HG02852 (cell line): ENCODE results near the gene TOP3A.

Source experiments
- ATAC-seq: cut with Tn5 transposase; IDR thresholded peaks from one replicate; pipeline ENCODE4 v1.9.1; 2021; ENCODE audit warnings: mild to moderate bottlenecking, moderate library complexity; ENCODE audit not compliant: unreplicated experiment

Gene TOP3A

DNA sequence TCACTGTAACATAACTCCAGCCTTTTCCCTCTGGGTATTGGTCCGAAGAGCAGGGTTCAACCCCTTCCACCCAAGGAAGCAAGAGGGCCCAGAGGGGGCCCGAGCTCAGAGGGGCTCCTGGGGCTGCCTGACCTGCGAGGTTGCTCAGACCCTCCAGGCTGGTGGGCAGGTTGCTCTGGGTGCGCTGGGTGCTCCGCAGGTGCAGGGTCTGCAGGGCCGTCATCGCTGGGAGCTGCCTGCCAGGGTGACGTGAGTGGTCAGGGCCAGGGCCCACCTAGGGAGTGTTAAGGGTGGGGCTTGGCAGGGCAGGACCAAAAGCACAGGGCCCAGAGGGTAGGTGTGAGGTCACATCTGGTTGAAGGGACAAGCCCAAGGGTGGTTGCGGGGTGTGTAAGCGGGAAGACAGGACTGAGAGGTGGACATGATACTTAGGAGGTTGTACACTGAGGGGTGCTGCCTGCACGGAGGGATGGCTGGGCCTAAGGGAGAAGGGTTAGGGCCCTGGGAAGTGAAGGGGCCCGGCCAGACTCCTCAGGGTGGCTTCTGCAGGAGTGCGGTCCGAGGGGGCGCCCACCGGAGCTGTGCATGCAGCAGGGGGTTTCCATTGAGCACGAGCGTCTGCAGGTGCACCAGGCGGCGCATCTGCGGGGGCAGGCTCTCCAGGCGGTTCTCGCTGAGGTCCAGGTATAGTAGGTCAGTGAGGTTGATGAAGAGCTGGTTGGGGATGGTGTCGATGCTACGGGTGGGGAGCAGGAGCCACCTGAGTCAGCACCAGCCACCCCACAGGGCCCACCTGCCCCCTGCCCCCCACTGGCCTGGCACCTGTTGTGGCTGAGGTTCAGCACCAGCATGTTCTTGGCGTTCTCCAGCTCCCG lies 60.6 kb downstream of the TOP3A start:
- no peak for ATAC-seq

DNA sequence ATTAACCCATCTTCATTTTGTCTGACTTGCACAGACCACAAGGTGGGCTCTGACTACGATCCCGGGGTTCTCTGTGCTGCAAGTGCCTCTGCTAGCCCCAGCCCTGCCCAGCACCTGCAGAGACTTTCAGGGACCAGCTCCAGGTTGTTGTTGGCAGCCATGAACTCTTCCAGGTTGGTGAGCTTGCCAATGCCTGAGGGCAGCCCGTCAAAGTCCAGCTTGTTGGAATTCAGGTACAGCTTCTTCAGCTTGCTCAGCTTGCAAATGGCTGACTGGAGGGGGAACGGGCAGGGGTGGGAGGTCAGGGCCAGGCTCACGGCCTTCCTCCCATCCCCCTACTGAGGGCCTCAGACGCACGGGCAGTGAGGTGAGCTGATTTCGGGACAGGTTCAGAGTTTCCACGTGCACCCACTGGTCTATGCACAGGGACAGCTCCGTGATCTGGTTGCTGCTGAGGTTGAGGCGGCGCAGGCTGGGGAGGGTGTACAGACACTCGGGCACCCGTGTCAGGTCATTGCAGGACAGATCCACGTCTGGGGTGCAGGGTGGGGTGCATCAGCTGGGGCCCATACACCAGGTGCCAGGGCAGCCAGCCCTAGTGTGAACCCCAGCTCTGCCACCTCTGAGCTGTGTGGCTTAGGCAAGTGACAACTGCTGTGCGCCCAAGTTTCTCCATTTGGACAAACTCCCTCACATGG lies 61.5 kb downstream of the TOP3A start:
- ATAC-seq, result no peak

DNA sequence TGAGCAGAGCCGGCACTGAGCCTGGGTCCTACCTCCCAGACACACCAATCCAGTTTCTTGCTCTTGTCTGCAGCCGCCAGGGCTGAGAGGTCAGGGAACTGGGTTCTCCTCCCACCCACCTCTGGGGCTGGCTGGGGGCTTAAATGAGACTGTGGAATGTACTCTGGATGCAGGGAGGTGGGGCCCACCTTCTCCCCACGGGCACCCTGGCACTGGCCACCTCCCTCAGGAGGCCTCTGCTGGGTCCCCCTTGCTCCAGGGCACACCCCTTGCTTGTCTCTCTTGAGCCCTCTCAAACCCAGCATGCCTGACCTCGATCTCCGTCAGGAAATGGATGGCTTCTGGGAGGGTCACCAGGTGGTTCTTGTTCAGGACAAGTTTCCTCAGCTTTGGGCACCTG lies 62.6 kb downstream of the TOP3A start:
- ATAC-seq, result no peak

DNA sequence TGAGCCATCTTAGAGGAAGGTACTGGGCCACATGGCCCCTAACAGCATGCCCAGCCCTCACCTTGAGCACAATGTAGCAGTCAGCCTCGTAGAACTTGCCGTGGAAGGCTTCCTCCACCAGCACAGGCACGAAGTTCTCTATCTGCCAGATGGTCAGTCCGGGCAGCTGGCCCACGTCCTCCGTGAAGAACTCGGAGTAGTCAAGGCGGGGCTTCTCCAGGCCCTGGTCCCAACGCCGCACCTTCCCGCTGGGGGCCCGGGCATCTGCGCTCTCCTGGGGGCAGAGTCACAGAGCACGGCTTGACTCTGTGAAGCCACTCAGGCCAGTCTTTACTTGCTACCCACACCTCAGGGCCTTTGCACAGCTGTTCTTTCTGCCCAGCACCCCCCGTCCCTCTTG lies 63.6 kb downstream of the TOP3A start:
- no peak for ATAC-seq

DNA sequence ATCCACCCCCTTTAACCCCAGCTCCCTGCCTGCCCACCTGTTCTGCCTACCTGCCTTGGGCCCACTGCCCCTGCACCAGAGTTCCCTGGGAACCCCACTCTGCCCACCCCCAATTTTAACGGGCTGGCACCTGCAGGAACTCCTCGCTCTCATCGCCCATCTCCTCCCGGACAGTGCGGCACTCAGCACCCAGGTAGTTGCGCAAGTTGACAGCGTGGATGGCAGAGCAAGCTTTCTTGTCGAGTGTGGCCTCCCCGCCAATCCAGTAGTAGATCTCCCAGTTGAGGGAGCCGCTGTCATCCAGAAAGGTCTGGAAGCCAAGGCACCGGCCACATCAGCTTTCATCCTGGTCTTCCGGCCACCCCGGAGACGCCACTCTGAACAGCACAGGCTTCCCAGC lies 64.1 kb downstream of the TOP3A start:
- no peak for ATAC-seq

DNA sequence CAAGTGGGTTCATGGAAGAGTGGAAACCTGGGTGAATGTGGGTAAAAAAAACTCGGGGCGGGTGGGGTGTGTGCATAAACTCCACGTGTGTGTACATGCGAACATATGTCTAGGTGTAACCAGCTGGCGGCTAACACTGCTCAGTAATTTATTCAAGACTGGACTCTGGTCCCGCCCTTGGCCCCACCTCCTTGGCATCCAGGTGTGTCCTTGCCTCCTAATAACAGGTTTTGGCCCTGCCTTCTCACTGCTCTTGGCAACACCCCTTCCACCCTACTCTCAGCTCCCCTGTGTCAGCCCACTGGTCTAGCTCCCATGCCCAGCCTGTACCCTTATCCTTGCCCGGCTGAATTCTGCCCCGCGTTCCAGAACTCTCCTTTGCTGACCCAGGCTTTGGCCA lies 64.5 kb downstream of the TOP3A start:
- ATAC-seq, result no peak

DNA sequence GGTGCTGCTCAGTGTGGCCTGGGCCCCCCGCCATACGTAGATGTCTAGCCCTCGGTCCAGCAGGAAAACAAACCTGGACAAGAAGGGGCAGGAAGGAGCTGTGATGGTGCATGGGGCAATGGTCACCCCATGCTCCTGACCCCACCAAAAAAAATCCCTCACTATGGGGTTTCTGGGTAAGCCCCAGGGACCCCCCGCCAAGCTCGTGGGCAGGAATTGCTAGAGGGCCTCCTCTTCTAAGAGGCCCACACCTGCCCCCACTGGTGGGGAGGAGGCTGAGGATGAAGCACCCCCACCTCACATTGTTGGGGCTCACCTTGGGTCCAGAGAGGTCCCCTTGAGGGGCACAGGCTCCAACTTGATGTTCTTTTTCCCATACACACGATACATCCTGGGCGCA lies 66.0 kb downstream of the TOP3A start:
- ATAC-seq, result no peak

DNA sequence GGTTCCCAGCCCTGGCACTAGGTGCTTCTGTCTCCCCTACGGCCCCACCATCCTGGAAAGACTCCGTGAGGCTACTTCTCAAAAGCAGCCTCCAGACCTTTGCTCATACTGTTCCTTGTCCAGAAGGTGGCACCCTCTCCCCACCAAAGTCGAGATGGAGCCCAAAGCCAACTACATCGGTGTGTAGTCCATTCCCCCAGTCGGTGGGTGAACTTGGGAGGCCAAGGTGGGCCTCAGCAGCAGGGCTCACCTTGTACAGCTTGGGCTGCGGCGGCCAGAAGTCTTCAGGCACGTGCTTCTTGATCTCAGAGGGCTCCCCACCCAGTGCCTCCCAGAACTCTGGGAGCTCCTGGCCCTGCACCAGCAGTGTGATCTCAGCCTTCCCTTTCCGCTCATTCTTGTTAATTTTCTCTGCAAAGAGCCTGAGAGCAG lies 66.5 kb downstream of the TOP3A start:
- ATAC-seq, result no peak

DNA sequence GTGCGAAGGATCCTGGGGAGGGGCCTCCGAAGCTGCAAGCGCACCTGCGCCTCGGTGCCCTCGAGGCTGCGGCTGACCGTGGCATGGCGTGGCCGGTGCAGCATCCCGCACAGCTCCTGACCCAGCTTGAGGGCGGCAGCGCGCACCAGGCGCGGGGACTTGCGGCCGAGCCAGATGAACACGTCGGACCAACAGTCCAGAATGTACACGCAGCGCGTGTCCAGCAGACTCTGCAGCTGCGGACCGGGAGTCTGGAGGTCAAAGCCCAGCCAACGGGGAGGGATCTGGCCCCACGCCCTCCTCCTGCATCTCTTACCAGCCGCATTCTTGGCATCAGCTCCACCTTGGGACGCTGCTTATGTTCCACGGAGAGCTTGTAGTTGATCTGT lies 67.2 kb downstream of the TOP3A start:
- ATAC-seq, result no peak

DNA sequence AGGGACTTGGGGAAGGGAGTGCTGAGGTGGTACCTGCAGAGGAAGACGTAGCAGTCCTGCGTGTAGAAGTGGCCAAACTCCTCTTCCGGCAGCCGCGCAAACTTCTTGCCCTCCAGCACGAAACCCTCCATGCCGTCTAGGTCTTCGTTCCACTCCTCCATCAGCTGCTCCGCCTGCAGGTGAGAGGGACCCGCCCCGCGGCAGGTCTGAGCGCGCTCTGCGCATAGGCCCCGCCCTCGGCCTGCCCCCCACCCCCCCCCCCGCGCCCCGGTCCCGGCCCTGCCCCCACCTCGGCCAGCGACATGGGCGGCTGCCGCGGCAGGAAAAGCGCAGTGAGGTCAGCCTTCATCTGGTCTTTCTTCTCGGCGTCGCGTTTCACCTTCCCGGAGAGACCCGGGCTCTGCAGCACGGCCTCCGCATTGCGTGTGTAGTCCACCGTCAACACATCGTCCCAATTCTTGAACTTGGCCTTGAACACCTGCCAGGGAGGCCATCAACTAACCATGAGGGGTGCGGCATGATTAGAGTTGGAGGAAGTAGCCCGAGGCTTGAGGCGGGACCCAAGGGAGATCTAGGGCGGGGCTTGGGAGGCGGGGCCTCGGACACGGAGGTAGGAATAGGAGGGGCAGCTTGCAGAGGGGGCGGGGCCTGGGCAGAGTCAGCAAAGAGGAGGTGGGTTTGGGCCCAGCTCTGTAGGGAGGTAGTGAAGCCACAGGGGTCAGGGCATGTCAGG lies 67.7 kb downstream of the TOP3A start:
- no peak for ATAC-seq

DNA sequence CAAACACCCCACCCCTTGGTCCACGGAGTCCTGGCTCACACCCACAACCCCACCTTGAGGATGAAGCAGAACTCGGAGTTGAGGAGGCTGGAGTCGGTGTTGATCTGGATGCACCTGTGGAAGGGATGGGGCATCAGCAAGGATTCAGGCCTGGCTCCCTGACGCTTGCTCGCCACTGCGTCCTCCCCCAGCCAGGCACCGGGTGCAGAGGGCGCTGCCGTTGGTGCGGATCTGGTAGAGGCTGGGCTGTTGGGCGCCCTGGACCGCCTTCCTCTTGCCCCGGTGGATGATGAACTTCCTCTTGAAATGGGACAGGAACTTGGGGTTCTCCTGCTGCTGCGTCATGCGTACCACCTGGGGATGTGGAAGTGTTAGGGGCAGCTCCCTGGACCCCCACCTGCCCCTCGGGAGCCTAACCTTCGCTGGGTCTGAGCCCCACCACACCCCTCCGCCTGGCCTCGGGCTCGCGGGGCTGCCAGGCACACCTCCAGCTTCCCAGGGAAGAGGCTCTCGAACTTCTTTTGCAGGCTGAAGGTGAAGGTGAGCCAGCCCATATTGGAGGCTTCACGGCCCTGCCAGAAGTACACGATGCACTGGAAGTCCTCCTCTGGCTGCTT lies 68.6 kb downstream of the TOP3A start:
- ATAC-seq, result no peak

DNA sequence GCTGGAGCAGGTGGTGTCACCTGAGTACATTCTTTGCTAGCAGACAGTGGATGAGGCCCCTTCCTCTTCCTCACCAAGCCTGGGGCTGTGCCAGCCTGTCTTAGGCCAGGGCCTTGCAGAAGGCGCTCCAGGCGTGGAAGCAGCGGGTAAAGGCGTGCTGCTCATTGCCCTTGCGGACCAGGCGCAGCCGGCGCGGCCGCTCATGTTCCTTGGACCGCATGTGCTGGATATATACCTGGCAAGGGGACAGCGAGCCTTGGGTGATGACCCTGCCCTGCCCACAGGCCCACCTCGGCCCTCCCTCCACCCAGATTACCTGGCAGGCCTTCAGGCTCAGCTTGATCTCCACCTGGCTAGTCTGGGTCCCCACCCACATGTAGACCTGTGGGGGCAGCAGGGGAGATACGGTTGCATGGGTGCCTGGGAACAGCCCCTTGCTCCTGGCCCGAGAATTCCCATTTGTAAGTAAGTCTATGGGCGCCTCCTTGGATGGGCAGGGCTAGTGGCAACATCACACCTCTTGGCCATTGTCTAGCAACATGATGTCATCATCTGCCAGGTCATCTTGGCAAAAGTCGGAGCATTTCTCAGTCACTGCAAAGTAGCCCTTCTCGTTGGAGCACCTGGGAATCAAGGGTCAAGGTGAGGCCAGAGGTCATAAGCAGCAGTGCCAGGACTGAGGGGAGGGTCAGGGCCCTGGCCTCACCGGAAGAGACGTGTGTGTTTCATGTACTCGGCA lies 69.6 kb downstream of the TOP3A start:
- no peak for ATAC-seq

DNA sequence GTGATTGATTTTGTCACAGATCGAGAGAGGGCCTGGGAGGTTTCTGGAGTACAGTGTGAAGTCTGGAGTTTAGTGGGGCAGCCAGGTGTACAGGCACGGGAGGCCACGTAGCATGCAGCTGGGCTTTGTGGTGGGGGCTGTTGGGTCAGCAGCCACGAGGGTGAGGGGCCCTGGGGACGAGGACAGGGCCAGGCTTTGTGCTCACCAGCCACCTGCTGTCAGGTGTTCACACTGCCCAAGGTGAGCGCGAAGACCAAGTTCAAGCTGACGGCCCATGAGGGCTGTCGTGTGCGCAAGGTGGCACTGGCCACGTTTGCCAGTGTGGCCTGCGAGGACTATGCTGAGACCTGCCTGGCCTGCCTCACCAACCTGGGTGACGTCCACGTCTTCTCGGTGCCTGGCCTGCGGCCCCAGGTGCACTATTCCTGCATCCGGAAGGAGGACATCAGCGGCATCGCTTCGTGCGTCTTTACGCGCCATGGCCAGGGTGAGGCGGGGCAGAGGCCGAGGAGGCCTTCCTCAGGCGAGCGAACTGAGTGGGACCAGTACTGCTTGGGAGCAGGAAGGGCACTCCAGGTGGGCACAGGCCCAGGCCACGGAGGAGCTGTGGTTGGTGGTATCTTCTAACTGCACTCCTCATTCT lies 73.4 kb downstream of the TOP3A start:
- ATAC-seq, result no peak

DNA sequence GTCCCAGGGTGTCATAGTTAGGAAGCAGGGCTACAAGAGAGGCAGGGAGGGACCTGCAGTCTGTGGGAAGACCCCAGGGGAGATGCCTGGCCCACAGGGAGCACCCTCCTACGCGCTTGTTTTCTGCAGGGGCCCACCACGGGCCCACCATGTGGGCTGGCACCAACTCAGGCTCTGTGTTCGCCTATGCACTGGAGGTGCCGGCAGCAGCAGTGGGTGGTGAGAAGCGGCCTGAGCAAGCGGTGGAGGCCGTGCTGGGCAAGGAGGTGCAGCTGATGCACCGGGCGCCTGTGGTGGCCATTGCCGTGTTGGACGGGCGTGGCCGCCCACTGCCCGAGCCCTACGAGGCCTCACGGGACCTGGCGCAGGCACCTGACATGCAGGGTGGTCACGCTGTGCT lies 74.3 kb downstream of the TOP3A start:
- no peak for ATAC-seq

DNA sequence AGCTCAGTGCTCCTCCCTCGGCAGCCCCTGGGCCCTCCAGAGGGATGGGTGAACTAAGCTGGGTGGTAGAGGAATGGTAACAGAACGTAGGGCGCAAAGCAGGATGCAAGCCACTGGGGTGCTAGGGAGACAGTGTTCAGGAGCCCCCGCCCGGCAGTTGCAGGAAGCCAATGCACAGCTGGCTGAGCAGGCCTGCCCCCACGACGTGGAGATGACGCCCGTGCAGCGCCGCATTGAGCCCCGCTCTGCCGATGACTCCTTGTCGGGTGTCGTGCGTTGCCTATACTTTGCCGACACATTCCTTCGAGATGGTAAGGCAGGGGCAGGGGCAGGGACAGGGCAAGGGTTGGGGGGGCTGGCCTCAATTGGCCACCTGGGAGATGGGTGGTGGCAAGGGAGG lies 76.5 kb downstream of the TOP3A start:
- no peak for ATAC-seq

DNA sequence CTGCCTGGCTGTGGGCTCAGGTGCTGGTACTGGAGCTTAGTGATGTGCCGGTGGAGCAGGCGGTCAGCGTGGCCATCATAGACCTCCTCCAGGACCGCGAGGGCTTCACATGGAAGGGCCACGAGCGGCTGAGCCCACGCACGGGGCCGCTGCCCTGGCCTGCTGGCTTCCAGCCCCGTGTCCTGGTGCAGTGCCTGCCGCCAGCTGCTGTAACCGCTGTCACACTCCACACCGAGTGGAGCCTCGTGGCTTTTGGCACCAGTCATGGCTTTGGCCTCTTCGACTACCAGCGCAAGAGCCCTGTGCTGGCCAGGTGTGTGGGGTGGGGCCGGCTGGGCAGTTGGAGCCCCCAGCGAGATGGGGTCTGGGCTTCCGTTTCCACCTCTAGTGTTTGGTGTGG lies 77.3 kb downstream of the TOP3A start:
- ATAC-seq, result no peak

DNA sequence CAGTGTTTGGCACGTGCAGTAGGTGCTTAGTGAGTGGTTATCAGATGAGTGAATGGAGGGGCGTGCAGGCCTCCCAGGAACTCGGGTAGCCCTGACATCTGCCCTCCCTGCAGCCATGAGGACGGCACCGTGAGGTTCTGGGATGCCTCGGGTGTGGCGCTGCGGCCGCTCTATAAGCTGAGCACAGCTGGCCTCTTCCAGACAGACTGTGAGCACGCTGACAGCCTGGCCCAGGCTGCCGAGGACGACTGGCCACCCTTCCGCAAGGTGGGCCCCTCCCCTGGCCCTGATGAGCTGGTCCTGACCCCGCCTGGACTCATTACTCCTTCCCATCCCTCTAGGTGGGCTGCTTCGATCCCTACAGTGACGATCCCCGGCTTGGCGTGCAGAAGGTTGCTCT lies 78.3 kb downstream of the TOP3A start:
- ATAC-seq, result no peak

DNA sequence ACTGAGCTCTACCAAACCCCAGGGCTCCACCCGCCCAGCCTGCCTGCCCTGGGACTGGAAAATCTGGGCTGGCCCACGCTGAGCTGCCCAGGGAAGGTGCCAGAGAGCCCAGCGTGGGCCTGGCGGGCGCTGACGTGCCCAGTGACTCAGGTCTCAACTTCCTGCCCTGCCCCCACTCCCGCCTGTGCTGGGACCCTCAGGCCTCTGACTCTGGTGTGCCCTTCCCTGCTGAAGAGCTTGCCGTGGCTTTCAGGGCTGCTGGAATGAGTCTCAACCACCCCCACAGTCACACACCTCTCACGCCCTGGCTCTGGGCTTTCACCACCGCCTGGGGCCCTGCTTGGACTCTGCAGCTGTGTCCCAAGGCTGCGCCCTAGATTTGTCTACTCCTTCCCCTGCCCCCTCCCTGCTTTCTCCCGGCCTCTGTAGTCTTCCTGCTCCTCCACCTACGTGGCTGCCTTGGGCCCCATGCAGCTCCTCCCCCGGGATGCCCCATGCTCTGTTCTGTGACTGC lies 79.0 kb downstream of the TOP3A start:
- no peak for ATAC-seq

DNA sequence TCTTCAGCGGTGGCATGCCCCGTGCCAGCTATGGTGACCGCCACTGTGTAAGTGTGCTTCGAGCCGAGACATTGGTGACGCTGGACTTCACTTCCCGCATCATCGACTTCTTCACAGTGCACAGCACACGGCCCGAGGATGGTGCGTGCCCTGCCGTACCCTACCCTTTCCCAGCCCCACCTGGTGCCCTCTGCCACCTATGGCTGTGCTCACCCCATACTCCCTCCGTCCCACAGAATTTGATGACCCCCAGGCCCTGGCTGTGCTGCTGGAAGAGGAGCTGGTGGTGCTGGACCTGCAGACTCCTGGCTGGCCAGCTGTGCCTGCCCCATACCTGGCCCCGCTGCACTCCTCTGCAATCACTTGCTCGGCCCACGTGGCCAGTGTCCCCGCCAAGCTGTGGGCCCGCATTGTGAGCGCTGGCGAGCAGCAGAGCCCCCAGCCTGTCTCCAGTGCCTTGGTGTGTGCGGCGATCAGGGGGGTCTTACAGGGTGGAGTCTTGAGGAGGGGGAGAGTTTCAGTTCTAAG lies 79.9 kb downstream of the TOP3A start:
- no peak for ATAC-seq
